H1 (cell line): ENCODE measurements around the gene ZNF804B. TPM values are rescaled to one million over a fixed set of nuclear protein-coding genes. Genes with fewer than 3 reads are reported as not detected.

ENCODE experiments used
- CTCF ChIA-PET: fragments of 300-600 bp; sonication (Branson Sonifier 250); formaldehyde crosslinking; loops from one replicate; lab custom pipeline; 2021; ENCODE audit not compliant: partially characterized antibody; lab: Charles Lee
- POLR2A ChIA-PET: fragments of 300-600 bp; sonication (Branson Sonifier 250); formaldehyde crosslinking; loops from one replicate; lab custom pipeline; 2021; ENCODE audit warnings: inconsistent platforms; ENCODE audit not compliant: partially characterized antibody; lab: Charles Lee
- DNase-seq, 2 experiments: peaks; one replicate each; pipeline versions ENCODE4 v3.0.0 to v3.0.0-alpha.2; 2010 to 2022; ENCODE audit warnings: low spot score in 2 of 2, low read depth in 1 of 2, mixed read lengths in 1 of 2
- FAIRE-seq: peaks from 2 replicates; lab custom pipeline; 2011; peaks lifted over from hg19 to GRCh38; lab: Jason Lieb, UNC
- H2AFZ ChIP-seq: 2 replicates; pipeline ENCODE4 v1.8.1; 2012; ENCODE audit warnings: low read length, inconsistent platforms
- H2AK5ac ChIP-seq: 2 replicates; pipeline ENCODE4 v1.6.1; 2013; ENCODE audit warnings: low read depth, low read length
- H2BK120ac ChIP-seq: replicated peaks from 2 replicates; pipeline ENCODE3; 2013; ENCODE audit warnings: low read depth, low read length, inconsistent platforms
- H2BK12ac ChIP-seq: 2 replicates; pipeline ENCODE4 v1.6.1; 2013; ENCODE audit warnings: low read depth, low read length
- H2BK15ac ChIP-seq: 2 replicates; pipeline ENCODE4 v1.6.1; 2013; ENCODE audit warnings: low read length
- H2BK20ac ChIP-seq: 2 replicates; pipeline ENCODE4 v1.6.1; 2013; ENCODE audit warnings: low read length
- H2BK5ac ChIP-seq: 2 replicates; pipeline ENCODE4 v1.6.1; 2013; ENCODE audit warnings: low read depth, low read length
- H3K14ac ChIP-seq: 2 replicates; pipeline ENCODE4 v1.6.1; 2013; ENCODE audit warnings: inconsistent platforms; ENCODE audit not compliant: insufficient read length
- H3K18ac ChIP-seq: 2 replicates; pipeline ENCODE4 v1.6.1; 2013; ENCODE audit warnings: low read length; ENCODE audit errors: extremely low read depth
- H3K23ac ChIP-seq: 2 replicates; pipeline ENCODE4 v1.6.1; 2013; ENCODE audit warnings: inconsistent platforms; ENCODE audit not compliant: insufficient read length
- H3K23me2 ChIP-seq: 2 replicates; pipeline ENCODE4 v1.6.1; 2013; ENCODE audit warnings: low read depth, low read length
- H3K27ac ChIP-seq: 2 replicates; pipeline ENCODE4 v1.6.1; 2011; ENCODE audit warnings: low read depth, low read length, inconsistent platforms
- H3K27me3 ChIP-seq, 4 experiments: replicated peaks in 1 of 4; 1 replicate in 1 of 4; 2 replicates in 3 of 4; pipeline versions ENCODE4 v1.6.1 to v1.8.1; 2011 to 2013; ENCODE audit warnings: low read length in 3 of 4, mild to moderate bottlenecking in 3 of 4, inconsistent platforms in 2 of 4, mixed read lengths in 2 of 4, moderate library complexity in 1 of 4; ENCODE audit not compliant: control insufficient read depth in 3 of 4, insufficient read depth in 3 of 4; ENCODE audit errors: extremely low read depth in 1 of 4
- H3K36me3 ChIP-seq, 4 experiments: 2 replicates each; pipeline versions ENCODE4 v1.6.1 to v1.8.1; 2011 to 2013; ENCODE audit warnings: mild to moderate bottlenecking in 4 of 4, low read length in 3 of 4, moderate library complexity in 2 of 4, control low read depth in 1 of 4, inconsistent platforms in 1 of 4; ENCODE audit not compliant: insufficient read depth in 4 of 4, control insufficient read depth in 2 of 4
- H3K4ac ChIP-seq: replicated peaks from 2 replicates; pipeline ENCODE3; 2013; ENCODE audit warnings: low read length, low read depth, mixed read lengths, inconsistent platforms; ENCODE audit not compliant: insufficient read length
- H3K4me1 ChIP-seq, 4 experiments: replicated peaks in 1 of 4; 1 replicate in 1 of 4; 2 replicates in 3 of 4; pipeline versions ENCODE4 v1.6.1 to v1.8.1; 2011 to 2013; ENCODE audit warnings: low read length in 3 of 4, inconsistent platforms in 2 of 4, mixed read lengths in 1 of 4; ENCODE audit not compliant: insufficient read depth in 4 of 4, control insufficient read depth in 3 of 4
- H3K4me2 ChIP-seq, 2 experiments: 2 replicates each; pipeline versions ENCODE4 v1.6.1 to v1.8.1; 2011 to 2013; ENCODE audit warnings: low read depth in 2 of 2, low read length in 2 of 2, control low read depth in 1 of 2, inconsistent platforms in 1 of 2, mild to moderate bottlenecking in 1 of 2; ENCODE audit not compliant: insufficient read depth in 1 of 2
- H3K4me3 ChIP-seq, 4 experiments: fragments of 200-600, 300-600 bp in 1 of 4; sonication (generic), shearing (Covaris generic), sonication (Bioruptor Twin) in 1 of 4; 2 replicates each; pipeline versions ENCODE4 v1.5.1 to v1.8.1; 2011 to 2016; ENCODE audit warnings: low read length in 4 of 4, low read depth in 3 of 4, control low read depth in 2 of 4, inconsistent platforms in 2 of 4, mild to moderate bottlenecking in 2 of 4, mixed read lengths in 1 of 4, moderate library complexity in 1 of 4; ENCODE audit not compliant: insufficient read depth in 2 of 4; ENCODE audit errors: extremely low read depth in 1 of 4
- H3K56ac ChIP-seq: replicated peaks from 2 replicates; pipeline ENCODE3; 2013; ENCODE audit warnings: low read depth, mild to moderate bottlenecking, mixed read lengths, low read length, inconsistent platforms; ENCODE audit not compliant: insufficient read length
- H3K79me1 ChIP-seq: 2 replicates; pipeline ENCODE4 v1.6.1; 2013; ENCODE audit warnings: low read depth, low read length, control low read depth
- H3K79me2 ChIP-seq, 2 experiments: 2 replicates each; pipeline versions ENCODE4 v1.6.1 to v1.8.1; 2012 to 2013; ENCODE audit warnings: low read length in 2 of 2, mild to moderate bottlenecking in 2 of 2, inconsistent platforms in 1 of 2; ENCODE audit not compliant: insufficient read depth in 2 of 2, control insufficient read depth in 1 of 2
- H3K9ac ChIP-seq, 4 experiments: replicated peaks in 1 of 4; 1 replicate in 1 of 4; 2 replicates in 3 of 4; pipeline versions ENCODE4 v1.6.1 to v1.8.1; 2011 to 2013; ENCODE audit warnings: low read depth in 3 of 4, low read length in 3 of 4, control low read depth in 2 of 4, mild to moderate bottlenecking in 2 of 4, moderate library complexity in 2 of 4, inconsistent platforms in 1 of 4; ENCODE audit errors: extremely low read depth in 1 of 4
- H3K9me3 ChIP-seq, 2 experiments: 2 replicates each; pipeline versions ENCODE4 v1.6.1 to v1.8.1; 2012 to 2013; ENCODE audit warnings: mild to moderate bottlenecking in 2 of 2, moderate library complexity in 2 of 2, control low read depth in 1 of 2, inconsistent platforms in 1 of 2, low read depth in 1 of 2, low read length in 1 of 2, mixed read lengths in 1 of 2; ENCODE audit not compliant: insufficient read depth in 2 of 2
- H4K20me1 ChIP-seq, 2 experiments: replicated peaks in 1 of 2; 2 replicates each; pipeline versions ENCODE3 to v1.8.1; 2011 to 2013; ENCODE audit warnings: inconsistent platforms in 2 of 2, low read length in 2 of 2, mild to moderate bottlenecking in 1 of 2; ENCODE audit not compliant: insufficient read depth in 2 of 2, control insufficient read depth in 1 of 2
- H4K5ac ChIP-seq: 2 replicates; pipeline ENCODE4 v1.6.1; 2013; ENCODE audit warnings: low read length, low read depth, mixed read lengths, inconsistent platforms; ENCODE audit not compliant: insufficient read length
- H4K8ac ChIP-seq: 2 replicates; pipeline ENCODE4 v1.8.0; 2013; ENCODE audit warnings: mild to moderate bottlenecking, moderate library complexity, low read length, inconsistent platforms; ENCODE audit not compliant: insufficient read depth; ENCODE audit errors: extremely low read depth
- H4K91ac ChIP-seq: replicated peaks from 2 replicates; pipeline ENCODE3; 2013; ENCODE audit warnings: low read length, mixed read lengths, inconsistent platforms; ENCODE audit not compliant: insufficient read length
- ASH2L ChIP-seq: fragments of 200-600, 300-600 bp; sonication (generic); IDR thresholded peaks from one replicate; pipeline ENCODE4 v1.7.1; 2017; ENCODE audit warnings: low read length
- GABPA ChIP-seq: IDR thresholded peaks from 2 replicates; pipeline ENCODE4 v1.6.1; 2011; ENCODE audit warnings: mild to moderate bottlenecking, low read length, moderate library complexity, borderline replicate concordance; ENCODE audit not compliant: insufficient read depth
- TAF7 ChIP-seq: optimal IDR thresholded peaks from 2 replicates; pipeline ENCODE3; 2011; ENCODE audit warnings: low read depth, mild to moderate bottlenecking, inconsistent platforms, low read length, moderate library complexity, borderline replicate concordance
- WGBS, 2 experiments: shearing (Covaris generic) in 1 of 2; methylation state at CpG; one replicate each; pipeline versions ENCODE4 v1.1.6 to v1.1.7; 2013 to 2015; ENCODE audit warnings: low lambda C conversion rate in 2 of 2, mixed read lengths in 2 of 2, inconsistent platforms in 1 of 2, low coverage in 1 of 2, missing lambda C conversion rate in 1 of 2; ENCODE audit not compliant: insufficient replicate concordance in 2 of 2, insufficient coverage in 1 of 2, insufficient read length in 1 of 2; ENCODE audit errors: extremely low coverage in 1 of 2, missing lambda C conversion rate in 1 of 2; 5-methylcytosine and 5-hydroxymethylcytosine counted together
- polyA plus RNA-seq, 7 experiments: library from polyadenylated mRNA; depleted of rRNA in 3 of 7; stranded (reverse) in 5 of 7; unstranded in 2 of 7; fragments of >200 nt in 5 of 7; fragments of 200-250 nt in 2 of 7; gene quantifications; 1 replicate in 5 of 7; 2 replicates in 1 of 7; 4 replicates in 1 of 7; pipeline versions ENCODE4 v1.2.1 to v1.2.3, GENCODE V29; 2011 to 2013; ENCODE audit warnings: missing spikeins in 2 of 7, mixed read lengths in 2 of 7
- total RNA-seq: library from RNA; stranded (reverse); fragmentation: NEBNext Ultra II Directional; extraction: Animal tissue kit (Norgen Biotek cat#: 25700); gene quantifications from 2 replicates; pipeline ENCODE4 v1.2.1, GENCODE V29; 2021

ZNF804B gene
- total and polyA plus RNA-seq, 2 of the 8 experiments (the other 6 are each of a cell fraction or from before 2014, with no cell fraction given): not detected

- Histone ChIP-seq H2BK12ac (no peak overlapping the region), H2BK5ac (no peak overlapping the region), H4K91ac (no peak overlapping the region), H3K4ac (no peak overlapping the region), H3K23ac (no peak overlapping the region), H3K79me2 (no peaks in the 10 kb centered on the region), H3K14ac (no peak overlapping the region), H3K9ac (no peak overlapping the region), H2AFZ (no peak overlapping the region), H2AK5ac (no peak overlapping the region), H4K5ac (no peak overlapping the region), H3K4me3 (no peak overlapping the region), H3K56ac (no peak overlapping the region), H2BK15ac (no peak overlapping the region), H2BK120ac (no peak overlapping the region), H3K9me3 (no peaks in the 10 kb centered on the region), H3K18ac (no peak overlapping the region), H3K79me1 (no peaks in the 10 kb centered on the region), H3K27ac (no peak overlapping the region), H3K4me1 (no peaks in the 10 kb centered on the region), H3K4me2 (no peak overlapping the region), H3K27me3 (no peaks in the 10 kb centered on the region), H2BK20ac (no peak overlapping the region), H3K23me2 (no peaks in the 10 kb centered on the region), H4K8ac (no peak overlapping the region), H4K20me1 (no peaks in the 10 kb centered on the region), H3K36me3 (no peaks in the 10 kb centered on the region)
- FAIRE-seq: no peak
- ChIA-PET POLR2A (no interaction called here), CTCF (no interaction called here)
- no peak for DNase-seq
- TF ChIP-seq ASH2L (no peak), GABPA (no peak), TAF7 (no peak)
- 83% methylated on average over 2 of the region's 2 CpGs; no CpG with 5 or more reads in 1 of the 2 experiments for WGBS, 2 experiments
These were observed 294.9 kb downstream of the ZNF804B start for GRCh38 chr7:89054361-89054760.
